GM23338 (cell line): ENCODE measurements around the gene BAIAP2. TPM values are rescaled to one million over a fixed set of nuclear protein-coding genes. Genes with fewer than 3 reads are reported as not detected.

Experiments
- ATAC-seq: fragments of 200-7000 bp; cut with Tn5 transposase; 3 replicates; pipeline ENCODE4 v1.9.1; 2020
- DNase-seq: peaks from one replicate; pipeline ENCODE4 v3.0.0-alpha.2; 2015; ENCODE audit warnings: low spot score
- H2AFZ ChIP-seq: fragments of 200-600 bp; sonication (generic); 2 replicates; pipeline ENCODE4 v1.8.0; 2016; ENCODE audit warnings: antibody characterized with exemption, mild to moderate bottlenecking, moderate library complexity
- H3F3A ChIP-seq: fragments of 200-600 bp; sonication (generic); replicated peaks from 2 replicates; pipeline ENCODE4 v1.8.0; 2017; ENCODE audit warnings: antibody characterized with exemption, mixed run types, low read depth
- H3K27ac ChIP-seq: fragments of 200-600 bp; sonication (generic); 2 replicates; pipeline ENCODE4 v1.6.1; 2016; ENCODE audit warnings: low read depth
- H3K27me3 ChIP-seq: fragments of 200-600 bp; sonication (generic); 2 replicates; pipeline ENCODE4 v1.8.0; 2016; ENCODE audit warnings: mild to moderate bottlenecking, mixed run types, moderate library complexity; ENCODE audit not compliant: insufficient read depth
- H3K36me3 ChIP-seq: fragments of 200-600 bp; sonication (generic); 2 replicates; pipeline ENCODE4 v1.8.0; 2016; ENCODE audit warnings: mild to moderate bottlenecking; ENCODE audit not compliant: insufficient read depth
- H3K4me1 ChIP-seq: fragments of 200-600 bp; sonication (generic); 2 replicates; pipeline ENCODE4 v1.8.0; 2016; ENCODE audit warnings: mild to moderate bottlenecking, moderate library complexity; ENCODE audit not compliant: insufficient read depth
- H3K4me2 ChIP-seq: fragments of 200-600 bp; sonication (generic); 2 replicates; pipeline ENCODE4 v1.7.1; 2017; ENCODE audit warnings: mixed run types
- H3K4me3 ChIP-seq: fragments of 200-600 bp; sonication (generic); 2 replicates; pipeline ENCODE4 v1.6.1; 2016; ENCODE audit warnings: mixed run types
- H3K79me2 ChIP-seq: fragments of 200-600 bp; sonication (generic); replicated peaks from 2 replicates; pipeline ENCODE4 v1.8.0; 2017; ENCODE audit warnings: mild to moderate bottlenecking; ENCODE audit not compliant: insufficient read depth
- H3K9me2 ChIP-seq: fragments of 200-600 bp; sonication (generic); 2 replicates; pipeline ENCODE4 v1.8.0; 2017; ENCODE audit not compliant: insufficient read depth
- H4K20me1 ChIP-seq: fragments of 200-600 bp; sonication (generic); replicated peaks from 2 replicates; pipeline ENCODE4 v1.8.0; 2017; ENCODE audit warnings: mild to moderate bottlenecking; ENCODE audit not compliant: insufficient read depth
- H3K27ac Mint-ChIP-seq: 2 replicates; pipeline ENCODE4 v1.8.0; 2020; ENCODE audit warnings: inconsistent platforms, mild to moderate bottlenecking, moderate library complexity, mixed read lengths
- H3K27me3 Mint-ChIP-seq: 3 replicates; pipeline ENCODE4 v1.8.0; 2022; ENCODE audit warnings: low read depth, mild to moderate bottlenecking, moderate library complexity, mixed read lengths, inconsistent platforms; ENCODE audit not compliant: insufficient read depth, poor library complexity
- H3K36me3 Mint-ChIP-seq: 3 replicates; pipeline ENCODE4 v1.8.0; 2021; ENCODE audit warnings: low read depth, mild to moderate bottlenecking, inconsistent platforms, moderate library complexity, mixed read lengths
- H3K4me1 Mint-ChIP-seq: 3 replicates; pipeline ENCODE4 v1.8.0; 2020; ENCODE audit warnings: mild to moderate bottlenecking, inconsistent platforms, mixed read lengths
- H3K4me3 Mint-ChIP-seq: 3 replicates; pipeline ENCODE4 v1.8.0; 2021; ENCODE audit warnings: moderate library complexity, mild to moderate bottlenecking, inconsistent platforms, mixed read lengths
- H3K9me3 Mint-ChIP-seq: 3 replicates; pipeline ENCODE4 v1.8.0; 2020; ENCODE audit warnings: moderate library complexity, mild to moderate bottlenecking, inconsistent platforms, mixed read lengths
- CREB1 ChIP-seq: fragments of 250-450 bp; sonication (Bioruptor Pico); IDR thresholded peaks from 2 replicates; pipeline ENCODE4 v1.5.0; 2020; ENCODE audit warnings: low read depth, mild to moderate bottlenecking, moderate library complexity
- EZH2 ChIP-seq: fragments of 200-600 bp; sonication (generic); IDR thresholded peaks from one replicate; pipeline ENCODE4 v1.8.0; 2017; ENCODE audit warnings: antibody characterized with exemption, mild to moderate bottlenecking, low read depth; ENCODE audit not compliant: unreplicated experiment
- EZH2phosphoT487 ChIP-seq: fragments of 200-600 bp; sonication (generic); IDR thresholded peaks from one replicate; pipeline ENCODE4 v1.8.1; 2018; ENCODE audit warnings: antibody characterized with exemption; ENCODE audit not compliant: unreplicated experiment
- JUNB ChIP-seq: IDR thresholded peaks from one replicate; pipeline ENCODE4 v1.6.1; 2016; ENCODE audit warnings: antibody characterized with exemption; ENCODE audit not compliant: unreplicated experiment
- NANOG ChIP-seq: IDR thresholded peaks from 2 replicates; pipeline ENCODE4 v1.6.1; 2016; ENCODE audit warnings: antibody characterized with exemption, borderline replicate concordance
- POLR2AphosphoS5 ChIP-seq: IDR thresholded peaks from 2 replicates; pipeline ENCODE4 v1.6.1; 2016; ENCODE audit warnings: antibody characterized with exemption, low read depth
- STAT1 ChIP-seq: IDR thresholded peaks from one replicate; pipeline ENCODE4 v1.6.1; 2016; ENCODE audit warnings: antibody characterized with exemption; ENCODE audit not compliant: unreplicated experiment
- ZNF114 ChIP-seq: fragments of 250-450 bp; sonication (Bioruptor Pico); IDR thresholded peaks from 2 replicates; pipeline ENCODE4 v1.5.0; 2020; ENCODE audit warnings: mild to moderate bottlenecking, moderate library complexity
- ZNF331 ChIP-seq: fragments of 250-450 bp; sonication (Bioruptor Pico); IDR thresholded peaks from 2 replicates; pipeline ENCODE4 v1.5.0; 2020; ENCODE audit warnings: low read depth, mild to moderate bottlenecking, moderate library complexity
- polyA plus RNA-seq: library from polyadenylated mRNA; unstranded; fragments of >200 nt; fragmentation: Nextera tagmentation; extraction: Ambion mirVana; gene quantifications from 2 replicates; pipeline ENCODE4 v1.2.1, GENCODE V29; 2016
- total RNA-seq: library from RNA; depleted of rRNA; stranded (reverse); fragments of >200 nt; shearing (Covaris generic); gene quantifications from 2 replicates; pipeline ENCODE4 v1.2.3, GENCODE V29; 2014
- TF ChIP-seq, protein P1 (sequence below), 2 experiments: fragments of 200-600 bp in 1 of 2; sonication (generic) in 1 of 2; conservative IDR thresholded peaks; 2 replicates each; pipeline versions ENCODE4 v1.5.1 to v1.6.1; 2016 to 2017; ENCODE audit warnings: antibody characterized with exemption in 2 of 2, low read depth in 2 of 2, mild to moderate bottlenecking in 2 of 2, moderate library complexity in 1 of 2
- TF ChIP-seq, protein P2 (sequence below): fragments of 250-450 bp; sonication (Bioruptor Pico); IDR thresholded peaks from 2 replicates; pipeline ENCODE4 v1.5.0; 2020; ENCODE audit warnings: mild to moderate bottlenecking, moderate library complexity
- TF ChIP-seq, protein P3 (sequence below): IDR thresholded peaks from 2 replicates; pipeline ENCODE4 v1.6.1; 2016; ENCODE audit warnings: antibody characterized with exemption
- TF ChIP-seq, protein P4 (sequence below): IDR thresholded peaks from one replicate; pipeline ENCODE4 v1.6.1; 2018; ENCODE audit warnings: antibody characterized with exemption; ENCODE audit not compliant: unreplicated experiment

Gene BAIAP2
- total and polyA plus RNA-seq, 2 experiments from 2014 or later = 21.7 to 22.7 TPM

DNA sequence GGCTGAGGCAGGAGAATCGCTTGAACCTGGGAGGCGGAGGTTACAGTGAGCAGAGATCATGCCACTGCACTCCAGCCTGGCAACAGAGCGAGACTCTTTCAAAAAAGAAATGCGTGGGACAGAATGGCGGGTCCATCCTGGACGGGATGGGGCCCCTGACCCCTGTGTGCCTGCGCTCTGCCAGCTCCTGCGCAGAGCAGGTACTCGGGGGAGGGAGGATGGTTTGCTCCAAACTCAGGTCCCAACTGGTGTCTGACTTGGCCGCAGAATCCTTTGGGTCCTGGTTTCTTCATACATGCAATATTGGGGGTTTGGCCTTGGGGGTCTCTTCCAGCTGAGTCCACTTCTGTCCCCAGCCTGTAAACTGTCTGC lies 33.0 kb upstream of the BAIAP2 start:
- H3K27me3 ChIP-seq = peaks cover 42% of the 10 kb centered on the region
- TF ChIP-seq, protein P1, sequence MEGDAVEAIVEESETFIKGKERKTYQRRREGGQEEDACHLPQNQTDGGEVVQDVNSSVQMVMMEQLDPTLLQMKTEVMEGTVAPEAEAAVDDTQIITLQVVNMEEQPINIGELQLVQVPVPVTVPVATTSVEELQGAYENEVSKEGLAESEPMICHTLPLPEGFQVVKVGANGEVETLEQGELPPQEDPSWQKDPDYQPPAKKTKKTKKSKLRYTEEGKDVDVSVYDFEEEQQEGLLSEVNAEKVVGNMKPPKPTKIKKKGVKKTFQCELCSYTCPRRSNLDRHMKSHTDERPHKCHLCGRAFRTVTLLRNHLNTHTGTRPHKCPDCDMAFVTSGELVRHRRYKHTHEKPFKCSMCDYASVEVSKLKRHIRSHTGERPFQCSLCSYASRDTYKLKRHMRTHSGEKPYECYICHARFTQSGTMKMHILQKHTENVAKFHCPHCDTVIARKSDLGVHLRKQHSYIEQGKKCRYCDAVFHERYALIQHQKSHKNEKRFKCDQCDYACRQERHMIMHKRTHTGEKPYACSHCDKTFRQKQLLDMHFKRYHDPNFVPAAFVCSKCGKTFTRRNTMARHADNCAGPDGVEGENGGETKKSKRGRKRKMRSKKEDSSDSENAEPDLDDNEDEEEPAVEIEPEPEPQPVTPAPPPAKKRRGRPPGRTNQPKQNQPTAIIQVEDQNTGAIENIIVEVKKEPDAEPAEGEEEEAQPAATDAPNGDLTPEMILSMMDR (conservative IDR thresholded peaks at IDR 0.05; ENCODE audit: low read depth in 2 of 2) = no peak
- TF ChIP-seq NANOG (no peak), CREB1 (CRISPR knock-in tag) (no peak), ZNF331 (CRISPR knock-in tag) (no peak), EZH2phosphoT487 (no peak), POLR2AphosphoS5 (no peak), JUNB (no peak), EZH2 (no peak), STAT1 (no peak), ZNF114 (CRISPR knock-in tag) (no peak)
- TF ChIP-seq, protein P2, sequence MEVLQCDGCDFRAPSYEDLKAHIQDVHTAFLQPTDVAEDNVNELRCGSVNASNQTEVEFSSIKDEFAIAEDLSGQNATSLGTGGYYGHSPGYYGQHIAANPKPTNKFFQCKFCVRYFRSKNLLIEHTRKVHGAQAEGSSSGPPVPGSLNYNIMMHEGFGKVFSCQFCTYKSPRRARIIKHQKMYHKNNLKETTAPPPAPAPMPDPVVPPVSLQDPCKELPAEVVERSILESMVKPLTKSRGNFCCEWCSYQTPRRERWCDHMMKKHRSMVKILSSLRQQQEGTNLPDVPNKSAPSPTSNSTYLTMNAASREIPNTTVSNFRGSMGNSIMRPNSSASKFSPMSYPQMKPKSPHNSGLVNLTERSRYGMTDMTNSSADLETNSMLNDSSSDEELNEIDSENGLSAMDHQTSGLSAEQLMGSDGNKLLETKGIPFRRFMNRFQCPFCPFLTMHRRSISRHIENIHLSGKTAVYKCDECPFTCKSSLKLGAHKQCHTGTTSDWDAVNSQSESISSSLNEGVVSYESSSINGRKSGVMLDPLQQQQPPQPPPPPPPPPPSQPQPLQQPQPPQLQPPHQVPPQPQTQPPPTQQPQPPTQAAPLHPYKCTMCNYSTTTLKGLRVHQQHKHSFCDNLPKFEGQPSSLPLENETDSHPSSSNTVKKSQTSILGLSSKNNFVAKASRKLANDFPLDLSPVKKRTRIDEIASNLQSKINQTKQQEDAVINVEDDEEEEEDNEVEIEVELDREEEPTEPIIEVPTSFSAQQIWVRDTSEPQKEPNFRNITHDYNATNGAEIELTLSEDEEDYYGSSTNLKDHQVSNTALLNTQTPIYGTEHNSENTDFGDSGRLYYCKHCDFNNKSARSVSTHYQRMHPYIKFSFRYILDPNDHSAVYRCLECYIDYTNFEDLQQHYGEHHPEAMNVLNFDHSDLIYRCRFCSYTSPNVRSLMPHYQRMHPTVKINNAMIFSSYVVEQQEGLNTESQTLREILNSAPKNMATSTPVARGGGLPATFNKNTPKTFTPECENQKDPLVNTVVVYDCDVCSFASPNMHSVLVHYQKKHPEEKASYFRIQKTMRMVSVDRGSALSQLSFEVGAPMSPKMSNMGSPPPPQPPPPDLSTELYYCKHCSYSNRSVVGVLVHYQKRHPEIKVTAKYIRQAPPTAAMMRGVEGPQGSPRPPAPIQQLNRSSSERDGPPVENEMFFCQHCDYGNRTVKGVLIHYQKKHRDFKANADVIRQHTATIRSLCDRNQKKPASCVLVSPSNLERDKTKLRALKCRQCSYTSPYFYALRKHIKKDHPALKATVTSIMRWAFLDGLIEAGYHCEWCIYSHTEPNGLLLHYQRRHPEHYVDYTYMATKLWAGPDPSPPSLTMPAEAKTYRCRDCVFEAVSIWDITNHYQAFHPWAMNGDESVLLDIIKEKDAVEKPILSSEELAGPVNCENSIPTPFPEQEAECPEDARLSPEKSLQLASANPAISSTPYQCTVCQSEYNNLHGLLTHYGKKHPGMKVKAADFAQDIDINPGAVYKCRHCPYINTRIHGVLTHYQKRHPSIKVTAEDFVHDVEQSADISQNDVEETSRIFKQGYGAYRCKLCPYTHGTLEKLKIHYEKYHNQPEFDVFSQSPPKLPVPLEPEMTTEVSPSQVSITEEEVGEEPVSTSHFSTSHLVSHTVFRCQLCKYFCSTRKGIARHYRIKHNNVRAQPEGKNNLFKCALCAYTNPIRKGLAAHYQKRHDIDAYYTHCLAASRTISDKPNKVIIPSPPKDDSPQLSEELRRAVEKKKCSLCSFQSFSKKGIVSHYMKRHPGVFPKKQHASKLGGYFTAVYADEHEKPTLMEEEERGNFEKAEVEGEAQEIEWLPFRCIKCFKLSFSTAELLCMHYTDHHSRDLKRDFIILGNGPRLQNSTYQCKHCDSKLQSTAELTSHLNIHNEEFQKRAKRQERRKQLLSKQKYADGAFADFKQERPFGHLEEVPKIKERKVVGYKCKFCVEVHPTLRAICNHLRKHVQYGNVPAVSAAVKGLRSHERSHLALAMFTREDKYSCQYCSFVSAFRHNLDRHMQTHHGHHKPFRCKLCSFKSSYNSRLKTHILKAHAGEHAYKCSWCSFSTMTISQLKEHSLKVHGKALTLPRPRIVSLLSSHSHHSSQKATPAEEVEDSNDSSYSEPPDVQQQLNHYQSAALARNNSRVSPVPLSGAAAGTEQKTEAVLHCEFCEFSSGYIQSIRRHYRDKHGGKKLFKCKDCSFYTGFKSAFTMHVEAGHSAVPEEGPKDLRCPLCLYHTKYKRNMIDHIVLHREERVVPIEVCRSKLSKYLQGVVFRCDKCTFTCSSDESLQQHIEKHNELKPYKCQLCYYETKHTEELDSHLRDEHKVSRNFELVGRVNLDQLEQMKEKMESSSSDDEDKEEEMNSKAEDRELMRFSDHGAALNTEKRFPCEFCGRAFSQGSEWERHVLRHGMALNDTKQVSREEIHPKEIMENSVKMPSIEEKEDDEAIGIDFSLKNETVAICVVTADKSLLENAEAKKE (CRISPR knock-in tag) = no peak
- TF ChIP-seq, protein P3, sequence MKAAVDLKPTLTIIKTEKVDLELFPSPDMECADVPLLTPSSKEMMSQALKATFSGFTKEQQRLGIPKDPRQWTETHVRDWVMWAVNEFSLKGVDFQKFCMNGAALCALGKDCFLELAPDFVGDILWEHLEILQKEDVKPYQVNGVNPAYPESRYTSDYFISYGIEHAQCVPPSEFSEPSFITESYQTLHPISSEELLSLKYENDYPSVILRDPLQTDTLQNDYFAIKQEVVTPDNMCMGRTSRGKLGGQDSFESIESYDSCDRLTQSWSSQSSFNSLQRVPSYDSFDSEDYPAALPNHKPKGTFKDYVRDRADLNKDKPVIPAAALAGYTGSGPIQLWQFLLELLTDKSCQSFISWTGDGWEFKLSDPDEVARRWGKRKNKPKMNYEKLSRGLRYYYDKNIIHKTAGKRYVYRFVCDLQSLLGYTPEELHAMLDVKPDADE = no peak
- TF ChIP-seq, protein P4, sequence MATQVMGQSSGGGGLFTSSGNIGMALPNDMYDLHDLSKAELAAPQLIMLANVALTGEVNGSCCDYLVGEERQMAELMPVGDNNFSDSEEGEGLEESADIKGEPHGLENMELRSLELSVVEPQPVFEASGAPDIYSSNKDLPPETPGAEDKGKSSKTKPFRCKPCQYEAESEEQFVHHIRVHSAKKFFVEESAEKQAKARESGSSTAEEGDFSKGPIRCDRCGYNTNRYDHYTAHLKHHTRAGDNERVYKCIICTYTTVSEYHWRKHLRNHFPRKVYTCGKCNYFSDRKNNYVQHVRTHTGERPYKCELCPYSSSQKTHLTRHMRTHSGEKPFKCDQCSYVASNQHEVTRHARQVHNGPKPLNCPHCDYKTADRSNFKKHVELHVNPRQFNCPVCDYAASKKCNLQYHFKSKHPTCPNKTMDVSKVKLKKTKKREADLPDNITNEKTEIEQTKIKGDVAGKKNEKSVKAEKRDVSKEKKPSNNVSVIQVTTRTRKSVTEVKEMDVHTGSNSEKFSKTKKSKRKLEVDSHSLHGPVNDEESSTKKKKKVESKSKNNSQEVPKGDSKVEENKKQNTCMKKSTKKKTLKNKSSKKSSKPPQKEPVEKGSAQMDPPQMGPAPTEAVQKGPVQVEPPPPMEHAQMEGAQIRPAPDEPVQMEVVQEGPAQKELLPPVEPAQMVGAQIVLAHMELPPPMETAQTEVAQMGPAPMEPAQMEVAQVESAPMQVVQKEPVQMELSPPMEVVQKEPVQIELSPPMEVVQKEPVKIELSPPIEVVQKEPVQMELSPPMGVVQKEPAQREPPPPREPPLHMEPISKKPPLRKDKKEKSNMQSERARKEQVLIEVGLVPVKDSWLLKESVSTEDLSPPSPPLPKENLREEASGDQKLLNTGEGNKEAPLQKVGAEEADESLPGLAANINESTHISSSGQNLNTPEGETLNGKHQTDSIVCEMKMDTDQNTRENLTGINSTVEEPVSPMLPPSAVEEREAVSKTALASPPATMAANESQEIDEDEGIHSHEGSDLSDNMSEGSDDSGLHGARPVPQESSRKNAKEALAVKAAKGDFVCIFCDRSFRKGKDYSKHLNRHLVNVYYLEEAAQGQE = no peak
- no peak for DNase-seq
- H3F3A ChIP-seq = 0 out of 2 replicates have a peak, but pooled peaks cover 5% of the 10 kb centered on the region
- Mint-ChIP-seq H3K9me3 (no peaks in the 10 kb centered on the region), H3K27me3 (peaks cover 43% of the 10 kb centered on the region), H3K4me1 (peaks cover 3% of the 10 kb centered on the region), H3K36me3 (peaks cover 4% of the 10 kb centered on the region; the same call in 1 of the 3 replicates), H3K4me3 (no peak overlapping the region), H3K27ac (no peak overlapping the region)
- H3K36me3 ChIP-seq = no peaks in the 10 kb centered on the region
- H3K9me2 ChIP-seq = no peaks in the 10 kb centered on the region
- no peak overlapping the region for H3K4me2 ChIP-seq
- H3K4me1 ChIP-seq = no peaks in the 10 kb centered on the region
- H3K79me2 ChIP-seq = no peaks in the 10 kb centered on the region
- H4K20me1 ChIP-seq = no peaks in the 10 kb centered on the region
- H2AFZ ChIP-seq = no peak overlapping the region
- ATAC-seq = no peak
- no peak overlapping the region for H3K4me3 ChIP-seq
- H3K27ac ChIP-seq = no peak overlapping the region
